ENCODE results near the gene BATF.
A peak's percentile ranks its signal among the peaks of the same experiment; 100 is the strongest.

Gene BATF

GRCh38 chr14:75559045-75559444 is 36.8 kb downstream of the BATF start:
- no peak for TF ChIP-seq CTCF (conservative IDR thresholded peaks at IDR 0.05; ENCODE audit: low read length)
- TF ChIP-seq EZH2phosphoT487 (IDR thresholded peaks at IDR 0.05; ENCODE audit: borderline replicate concordance) = no peak
- no peaks in the 10 kb centered on the region for H4K20me1 ChIP-seq (ENCODE audit: insufficient read depth, low read length, poor library complexity, severe bottlenecking)
- no peaks in the 10 kb centered on the region for H3K4me1 ChIP-seq (ENCODE audit: insufficient read depth, low read length, poor library complexity, severe bottlenecking)
- H3K9me2 ChIP-seq (replicated peaks; ENCODE audit: low read depth, low read length) = no peaks in the 10 kb centered on the region
- no peaks in the 10 kb centered on the region for H3K9me3 ChIP-seq (ENCODE audit: insufficient read depth, low read depth, low read length)
- no peak overlapping the region for H3K4me3 ChIP-seq (ENCODE audit: low read length, poor library complexity, severe bottlenecking)
- H3K9ac ChIP-seq (ENCODE audit: low read depth, low read length, poor library complexity, severe bottlenecking) = no peak overlapping the region
- H3K36me3 ChIP-seq (ENCODE audit: insufficient read depth, low read length) = no peaks in the 10 kb centered on the region
- H3K79me2 ChIP-seq (ENCODE audit: insufficient read depth, low read length) = no peaks in the 10 kb centered on the region
- H3K4me2 ChIP-seq (ENCODE audit: low read depth, low read length, poor library complexity, severe bottlenecking) = no peak overlapping the region
- H2AFZ ChIP-seq (ENCODE audit: low read length) = no peak overlapping the region
- no peaks in the 10 kb centered on the region for H3K27me3 ChIP-seq (ENCODE audit: insufficient read depth, low read length, poor library complexity, severe bottlenecking)
- H3F3A ChIP-seq (ENCODE audit: low read depth) = no peaks in the 10 kb centered on the region

GRCh38 chr14:75559451-75560222 is 37.4 kb downstream of the BATF start:
- Histone ChIP-seq H3K9ac (ENCODE audit: low read depth, low read length, poor library complexity, severe bottlenecking) (no peak overlapping the region), H3K4me3 (ENCODE audit: low read length, poor library complexity, severe bottlenecking) (no peak overlapping the region)

GRCh38 chr14:75561013-75561432 is 38.8 kb downstream of the BATF start:
- H3F3A ChIP-seq (ENCODE audit: low read depth) = no peaks in the 10 kb centered on the region
- H2AFZ ChIP-seq (ENCODE audit: low read length) = no peak overlapping the region
- H4K20me1 ChIP-seq (ENCODE audit: insufficient read depth, low read length, poor library complexity, severe bottlenecking) = no peaks in the 10 kb centered on the region
- H3K9ac ChIP-seq (ENCODE audit: low read depth, low read length, poor library complexity, severe bottlenecking) = no peak overlapping the region
- H3K9me2 ChIP-seq (replicated peaks; ENCODE audit: low read depth, low read length) = no peaks in the 10 kb centered on the region
- H3K4me3 ChIP-seq (ENCODE audit: low read length, poor library complexity, severe bottlenecking) = no peak overlapping the region
- no peaks in the 10 kb centered on the region for H3K27me3 ChIP-seq (ENCODE audit: insufficient read depth, low read length, poor library complexity, severe bottlenecking)
- no peak for TF ChIP-seq EZH2phosphoT487 (IDR thresholded peaks at IDR 0.05; ENCODE audit: borderline replicate concordance)
- peak; percentile 93 for TF ChIP-seq CTCF (conservative IDR thresholded peaks at IDR 0.05; ENCODE audit: low read length)
- no peaks in the 10 kb centered on the region for H3K79me2 ChIP-seq (ENCODE audit: insufficient read depth, low read length)
- H3K4me2 ChIP-seq (ENCODE audit: low read depth, low read length, poor library complexity, severe bottlenecking) = no peak overlapping the region
- peaks cover 12% of the 10 kb centered on the region for H3K4me1 ChIP-seq (ENCODE audit: insufficient read depth, low read length, poor library complexity, severe bottlenecking)
- no peaks in the 10 kb centered on the region for H3K9me3 ChIP-seq (ENCODE audit: insufficient read depth, low read depth, low read length)
- no peaks in the 10 kb centered on the region for H3K36me3 ChIP-seq (ENCODE audit: insufficient read depth, low read length)

More at GRCh38 chr14:75559451-75560222, 37.4 kb downstream of the BATF start:
- Histone ChIP-seq H3K4me2 (ENCODE audit: low read depth, low read length, poor library complexity, severe bottlenecking) (no peak overlapping the region), H3K79me2 (ENCODE audit: insufficient read depth, low read length) (no peaks in the 10 kb centered on the region), H3K36me3 (ENCODE audit: insufficient read depth, low read length) (no peaks in the 10 kb centered on the region), H3F3A (ENCODE audit: low read depth) (no peaks in the 10 kb centered on the region), H3K9me2 (replicated peaks; ENCODE audit: low read depth, low read length) (no peaks in the 10 kb centered on the region), H4K20me1 (ENCODE audit: insufficient read depth, low read length, poor library complexity, severe bottlenecking) (no peaks in the 10 kb centered on the region), H3K4me1 (ENCODE audit: insufficient read depth, low read length, poor library complexity, severe bottlenecking) (peaks cover under 1% of the 10 kb centered on the region), H3K9me3 (ENCODE audit: insufficient read depth, low read depth, low read length) (no peaks in the 10 kb centered on the region), H3K27me3 (ENCODE audit: insufficient read depth, low read length, poor library complexity, severe bottlenecking) (no peaks in the 10 kb centered on the region), H2AFZ (ENCODE audit: low read length) (no peak overlapping the region)
- TF ChIP-seq CTCF (conservative IDR thresholded peaks at IDR 0.05; ENCODE audit: low read length) (no peak), EZH2phosphoT487 (IDR thresholded peaks at IDR 0.05; ENCODE audit: borderline replicate concordance) (no peak)
